ENCODE results near the gene TULP4.

TULP4 gene

GRCh38 chr6:158361068-158361467 lies 48.8 kb downstream of the TULP4 start:
- ChIA-PET POLR2A (ENCODE audit: low non-redundant PET) (no interaction called here), CTCF (interaction anchor here (1.0 kb wide), 1 partner anchor 140 kb away, joined by 3 read pairs; no protein-coding TSS in a partner anchor)
- TF ChIP-seq CTCF (conservative IDR thresholded peaks at IDR 0.05; ENCODE audit: low read depth), result no peak
- DNase-seq (ENCODE audit: low spot score), result no peak
- H3K27ac ChIP-seq, result no peak overlapping the region

- H3K27ac ChIP-seq, result no peak overlapping the region
- ChIA-PET POLR2A (ENCODE audit: low non-redundant PET) (no interaction called here), CTCF (interaction anchor here (1.0 kb wide), 1 partner anchor 141 kb away, joined by 3 read pairs; no protein-coding TSS in a partner anchor)
- no peak for DNase-seq (ENCODE audit: low spot score)
- no peak for TF ChIP-seq CTCF (conservative IDR thresholded peaks at IDR 0.05; ENCODE audit: low read depth)
These were observed 49.9 kb downstream of the TULP4 start for GRCh38 chr6:158361961-158362669.

- ChIA-PET CTCF (no interaction called here), POLR2A (ENCODE audit: low non-redundant PET) (no interaction called here)
- DNase-seq (ENCODE audit: low spot score), result no peak
- H3K27ac ChIP-seq, result no peak overlapping the region
- no peak for TF ChIP-seq CTCF (conservative IDR thresholded peaks at IDR 0.05; ENCODE audit: low read depth)
These were observed 54.1 kb downstream of the TULP4 start for GRCh38 chr6:158366363-158366762.

GRCh38 chr6:158367816-158368215 lies 55.6 kb downstream of the TULP4 start:
- ChIA-PET POLR2A (ENCODE audit: low non-redundant PET) (no interaction called here), CTCF (no interaction called here)
- DNase-seq (ENCODE audit: low spot score), result no peak
- no peak overlapping the region for H3K27ac ChIP-seq
- TF ChIP-seq CTCF (conservative IDR thresholded peaks at IDR 0.05; ENCODE audit: low read depth), result no peak

GRCh38 chr6:158369241-158369640 lies 57.0 kb downstream of the TULP4 start:
- ChIA-PET POLR2A (ENCODE audit: low non-redundant PET) (no interaction called here), CTCF (no interaction called here)
- H3K27ac ChIP-seq, result no peak overlapping the region
- no peak for TF ChIP-seq CTCF (conservative IDR thresholded peaks at IDR 0.05; ENCODE audit: low read depth)
- no peak for DNase-seq (ENCODE audit: low spot score)

- no peak for TF ChIP-seq CTCF (conservative IDR thresholded peaks at IDR 0.05; ENCODE audit: low read depth)
- CTCF ChIA-PET, result no interaction called here
- POLR2A ChIA-PET (ENCODE audit: low non-redundant PET), result no interaction called here
These were observed 58.5 kb downstream of the TULP4 start for GRCh38 chr6:158370805-158371204.

More at GRCh38 chr6:158370805-158371204, 58.5 kb downstream of the TULP4 start:
- no peak overlapping the region for H3K27ac ChIP-seq
- no peak for DNase-seq (ENCODE audit: low spot score)
